Suprapubic skin (tissue), 3 donors: ENCODE data around the gene CHFR.

Source experiments
- CTCF ChIP-seq, 2 donors: fragments of 200-600 bp in 1 of 2; fragments of 450-650 bp in 1 of 2; sonication (generic) in 1 of 2; IDR thresholded peaks; one replicate each; pipeline ENCODE4 v1.5.1; 2016 to 2019; ENCODE audit warnings: antibody characterized with exemption in 2 of 2, mild to moderate bottlenecking in 1 of 2, moderate library complexity in 1 of 2
- POLR2A ChIP-seq, 2 donors: fragments of 450-650 bp; IDR thresholded peaks; one replicate each; pipeline ENCODE4 v1.6.1; 2017; ENCODE audit warnings: antibody characterized with exemption in 2 of 2, mild to moderate bottlenecking in 2 of 2, moderate library complexity in 2 of 2

DNA sequence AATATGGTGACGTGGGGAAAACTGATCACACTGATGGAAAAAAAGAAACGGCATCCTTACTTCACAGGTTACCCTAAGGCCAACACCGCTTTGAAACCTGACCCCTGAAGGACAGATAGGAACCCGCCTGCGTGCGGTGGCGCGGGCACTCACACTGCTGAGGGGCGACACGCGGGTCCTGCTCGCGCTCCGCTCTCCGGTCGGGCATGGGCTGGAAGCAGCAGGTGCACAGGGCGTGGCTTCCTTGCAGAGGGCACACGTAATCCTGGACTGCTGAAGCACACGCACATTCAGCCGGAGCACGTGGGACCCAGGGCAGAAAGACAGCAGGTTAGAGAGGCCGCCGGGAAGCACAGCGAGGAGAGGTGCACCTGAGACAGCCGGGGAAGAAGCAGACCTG is 35.9 kb downstream of the CHFR start:
- TF ChIP-seq POLR2A (IDR thresholded peaks at IDR 0.05) (no peak), CTCF (IDR thresholded peaks at IDR 0.05) (no peak)
